ENCODE measurements around the gene INTS3. TPM values are rescaled to one million over a fixed set of nuclear protein-coding genes. Genes with fewer than 3 reads are reported as not detected.

Gene INTS3
- polyA plus RNA-seq, 1 donor from 2014 or later: 29.9 TPM

DNA sequence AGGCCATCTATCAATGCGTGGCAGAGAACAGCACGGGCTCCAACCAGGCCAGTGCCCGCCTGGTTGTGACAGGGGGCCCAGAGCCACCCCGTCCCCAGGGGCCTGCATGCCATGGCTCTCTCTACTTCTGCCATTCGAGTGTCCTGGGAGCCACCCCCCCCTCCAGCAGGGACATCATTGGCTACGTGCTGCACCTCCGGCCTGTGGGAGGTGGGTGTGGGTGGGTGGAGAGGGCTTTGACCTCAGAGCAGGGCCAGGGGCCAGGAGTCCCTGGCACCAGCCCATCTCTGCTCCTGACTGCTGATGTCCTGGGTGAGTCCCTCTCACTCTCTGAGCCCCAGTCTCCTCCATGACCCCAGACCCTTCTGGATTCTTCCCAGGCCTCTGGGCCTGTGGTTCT is 72.7 kb downstream of the INTS3 start:
- no peaks in the 10 kb centered on the region for H3F3A ChIP-seq (ENCODE audit: insufficient read depth, low read length, poor library complexity, severe bottlenecking)
- H4K20me1 ChIP-seq (ENCODE audit: insufficient read depth): no peaks in the 10 kb centered on the region
- H3K9ac ChIP-seq (ENCODE audit: low read length): no peak overlapping the region
- H3K36me3 ChIP-seq (ENCODE audit: insufficient read depth, low read length): no peaks in the 10 kb centered on the region
- no peak overlapping the region for H3K4me3 ChIP-seq (ENCODE audit: low read length)
- no peaks in the 10 kb centered on the region for H3K27me3 ChIP-seq (ENCODE audit: insufficient read depth, low read depth, low read length)
- no peaks in the 10 kb centered on the region for H3K79me2 ChIP-seq (replicated peaks; ENCODE audit: insufficient read depth, low read length)
- no peak overlapping the region for H3K4me2 ChIP-seq (ENCODE audit: low read length)
- H2AFZ ChIP-seq (ENCODE audit: low read depth, low read length): no peak overlapping the region
- H3K9me2 ChIP-seq (ENCODE audit: insufficient read depth, low read length): no peaks in the 10 kb centered on the region
- H3K9me3 ChIP-seq (ENCODE audit: low read length): no peaks in the 10 kb centered on the region
- H3K27ac ChIP-seq (ENCODE audit: low read length): no peak overlapping the region
- no peak for TF ChIP-seq TAF1 (IDR thresholded peaks at IDR 0.05; ENCODE audit: low read depth)
- TF ChIP-seq EZH2 (IDR thresholded peaks at IDR 0.05; ENCODE audit: borderline replicate concordance, insufficient read depth, low read length, poor library complexity, severe bottlenecking): no peak
- no peak for TF ChIP-seq RAD21 (conservative IDR thresholded peaks at IDR 0.05)
- TF ChIP-seq, protein P1, sequence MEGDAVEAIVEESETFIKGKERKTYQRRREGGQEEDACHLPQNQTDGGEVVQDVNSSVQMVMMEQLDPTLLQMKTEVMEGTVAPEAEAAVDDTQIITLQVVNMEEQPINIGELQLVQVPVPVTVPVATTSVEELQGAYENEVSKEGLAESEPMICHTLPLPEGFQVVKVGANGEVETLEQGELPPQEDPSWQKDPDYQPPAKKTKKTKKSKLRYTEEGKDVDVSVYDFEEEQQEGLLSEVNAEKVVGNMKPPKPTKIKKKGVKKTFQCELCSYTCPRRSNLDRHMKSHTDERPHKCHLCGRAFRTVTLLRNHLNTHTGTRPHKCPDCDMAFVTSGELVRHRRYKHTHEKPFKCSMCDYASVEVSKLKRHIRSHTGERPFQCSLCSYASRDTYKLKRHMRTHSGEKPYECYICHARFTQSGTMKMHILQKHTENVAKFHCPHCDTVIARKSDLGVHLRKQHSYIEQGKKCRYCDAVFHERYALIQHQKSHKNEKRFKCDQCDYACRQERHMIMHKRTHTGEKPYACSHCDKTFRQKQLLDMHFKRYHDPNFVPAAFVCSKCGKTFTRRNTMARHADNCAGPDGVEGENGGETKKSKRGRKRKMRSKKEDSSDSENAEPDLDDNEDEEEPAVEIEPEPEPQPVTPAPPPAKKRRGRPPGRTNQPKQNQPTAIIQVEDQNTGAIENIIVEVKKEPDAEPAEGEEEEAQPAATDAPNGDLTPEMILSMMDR (IDR thresholded peaks at IDR 0.05; ENCODE audit: poor library complexity, severe bottlenecking): no peak
- TF ChIP-seq EP300 (conservative IDR thresholded peaks at IDR 0.05; ENCODE audit: poor library complexity, severe bottlenecking): no peak
- TF ChIP-seq SMC3 (conservative IDR thresholded peaks at IDR 0.05; ENCODE audit: poor library complexity): no peak
- TF ChIP-seq, protein P2, sequence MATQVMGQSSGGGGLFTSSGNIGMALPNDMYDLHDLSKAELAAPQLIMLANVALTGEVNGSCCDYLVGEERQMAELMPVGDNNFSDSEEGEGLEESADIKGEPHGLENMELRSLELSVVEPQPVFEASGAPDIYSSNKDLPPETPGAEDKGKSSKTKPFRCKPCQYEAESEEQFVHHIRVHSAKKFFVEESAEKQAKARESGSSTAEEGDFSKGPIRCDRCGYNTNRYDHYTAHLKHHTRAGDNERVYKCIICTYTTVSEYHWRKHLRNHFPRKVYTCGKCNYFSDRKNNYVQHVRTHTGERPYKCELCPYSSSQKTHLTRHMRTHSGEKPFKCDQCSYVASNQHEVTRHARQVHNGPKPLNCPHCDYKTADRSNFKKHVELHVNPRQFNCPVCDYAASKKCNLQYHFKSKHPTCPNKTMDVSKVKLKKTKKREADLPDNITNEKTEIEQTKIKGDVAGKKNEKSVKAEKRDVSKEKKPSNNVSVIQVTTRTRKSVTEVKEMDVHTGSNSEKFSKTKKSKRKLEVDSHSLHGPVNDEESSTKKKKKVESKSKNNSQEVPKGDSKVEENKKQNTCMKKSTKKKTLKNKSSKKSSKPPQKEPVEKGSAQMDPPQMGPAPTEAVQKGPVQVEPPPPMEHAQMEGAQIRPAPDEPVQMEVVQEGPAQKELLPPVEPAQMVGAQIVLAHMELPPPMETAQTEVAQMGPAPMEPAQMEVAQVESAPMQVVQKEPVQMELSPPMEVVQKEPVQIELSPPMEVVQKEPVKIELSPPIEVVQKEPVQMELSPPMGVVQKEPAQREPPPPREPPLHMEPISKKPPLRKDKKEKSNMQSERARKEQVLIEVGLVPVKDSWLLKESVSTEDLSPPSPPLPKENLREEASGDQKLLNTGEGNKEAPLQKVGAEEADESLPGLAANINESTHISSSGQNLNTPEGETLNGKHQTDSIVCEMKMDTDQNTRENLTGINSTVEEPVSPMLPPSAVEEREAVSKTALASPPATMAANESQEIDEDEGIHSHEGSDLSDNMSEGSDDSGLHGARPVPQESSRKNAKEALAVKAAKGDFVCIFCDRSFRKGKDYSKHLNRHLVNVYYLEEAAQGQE (IDR thresholded peaks at IDR 0.05; ENCODE audit: borderline replicate concordance): no peak
- no peak for TF ChIP-seq MXI1 (conservative IDR thresholded peaks at IDR 0.05; ENCODE audit: poor library complexity, severe bottlenecking)
- no peak for TF ChIP-seq POLR2AphosphoS5 (IDR thresholded peaks at IDR 0.05)

DNA sequence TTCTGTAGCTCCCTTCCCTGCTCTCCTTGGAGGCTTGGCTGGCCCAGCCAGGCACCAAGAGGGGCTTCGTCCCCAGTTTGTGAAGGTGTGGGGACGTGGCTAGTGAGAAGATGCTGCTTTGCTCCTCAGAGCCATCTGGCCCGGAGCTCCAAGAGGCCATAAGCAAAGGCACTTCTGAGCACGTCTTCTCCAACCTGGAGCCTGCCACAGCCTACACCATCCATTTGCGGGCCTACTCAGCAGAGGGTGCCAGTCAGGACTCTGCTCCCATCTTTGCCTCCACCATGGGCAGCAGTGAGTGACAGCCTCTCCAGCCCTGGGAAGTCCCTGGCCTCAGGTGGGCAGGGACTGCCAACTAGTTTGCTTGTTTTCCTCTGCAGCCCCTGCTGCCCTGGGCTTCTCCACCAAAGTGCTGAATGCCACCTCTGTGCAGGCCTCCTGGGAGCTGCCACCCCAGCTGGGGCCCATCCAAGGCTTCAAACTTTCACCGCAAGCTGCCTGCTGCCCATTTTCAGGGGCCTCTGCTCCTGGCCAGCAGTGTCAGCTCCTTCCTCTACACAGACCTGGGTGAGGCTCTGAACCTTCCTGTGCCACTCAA is 73.3 kb downstream of the INTS3 start:
- Histone ChIP-seq H3K27ac (ENCODE audit: low read length) (no peak overlapping the region), H3K4me2 (ENCODE audit: low read length) (no peak overlapping the region), H3F3A (ENCODE audit: insufficient read depth, low read length, poor library complexity, severe bottlenecking) (no peaks in the 10 kb centered on the region), H3K27me3 (ENCODE audit: insufficient read depth, low read depth, low read length) (no peaks in the 10 kb centered on the region), H2AFZ (ENCODE audit: low read depth, low read length) (no peak overlapping the region), H3K36me3 (ENCODE audit: insufficient read depth, low read length) (no peaks in the 10 kb centered on the region), H3K79me2 (replicated peaks; ENCODE audit: insufficient read depth, low read length) (no peaks in the 10 kb centered on the region), H3K9ac (ENCODE audit: low read length) (no peak overlapping the region), H3K9me3 (ENCODE audit: low read length) (no peaks in the 10 kb centered on the region), H3K4me3 (ENCODE audit: low read length) (no peak overlapping the region), H3K9me2 (ENCODE audit: insufficient read depth, low read length) (no peaks in the 10 kb centered on the region), H4K20me1 (ENCODE audit: insufficient read depth) (no peaks in the 10 kb centered on the region)
- TF ChIP-seq EZH2 (IDR thresholded peaks at IDR 0.05; ENCODE audit: borderline replicate concordance, insufficient read depth, low read length, poor library complexity, severe bottlenecking): no peak
- TF ChIP-seq, protein P1 (IDR thresholded peaks at IDR 0.05; ENCODE audit: poor library complexity, severe bottlenecking): no peak
- no peak for TF ChIP-seq MXI1 (conservative IDR thresholded peaks at IDR 0.05; ENCODE audit: poor library complexity, severe bottlenecking)
- no peak for TF ChIP-seq TAF1 (IDR thresholded peaks at IDR 0.05; ENCODE audit: low read depth)
- TF ChIP-seq RAD21 (conservative IDR thresholded peaks at IDR 0.05): no peak
- no peak for TF ChIP-seq SMC3 (conservative IDR thresholded peaks at IDR 0.05; ENCODE audit: poor library complexity)
- TF ChIP-seq, protein P2 (IDR thresholded peaks at IDR 0.05; ENCODE audit: borderline replicate concordance): no peak
- TF ChIP-seq POLR2AphosphoS5 (IDR thresholded peaks at IDR 0.05): no peak
- TF ChIP-seq EP300 (conservative IDR thresholded peaks at IDR 0.05; ENCODE audit: poor library complexity, severe bottlenecking): no peak
